Measurements from ENCODE around the gene MAS1L. TPM values are rescaled to one million over a fixed set of nuclear protein-coding genes. Genes with fewer than 3 reads are reported as not detected.

Gene MAS1L, protein sequence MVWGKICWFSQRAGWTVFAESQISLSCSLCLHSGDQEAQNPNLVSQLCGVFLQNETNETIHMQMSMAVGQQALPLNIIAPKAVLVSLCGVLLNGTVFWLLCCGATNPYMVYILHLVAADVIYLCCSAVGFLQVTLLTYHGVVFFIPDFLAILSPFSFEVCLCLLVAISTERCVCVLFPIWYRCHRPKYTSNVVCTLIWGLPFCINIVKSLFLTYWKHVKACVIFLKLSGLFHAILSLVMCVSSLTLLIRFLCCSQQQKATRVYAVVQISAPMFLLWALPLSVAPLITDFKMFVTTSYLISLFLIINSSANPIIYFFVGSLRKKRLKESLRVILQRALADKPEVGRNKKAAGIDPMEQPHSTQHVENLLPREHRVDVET
- polyA plus RNA-seq (ENCODE audit: insufficient read length in 4 of 4): not detected

DNA sequence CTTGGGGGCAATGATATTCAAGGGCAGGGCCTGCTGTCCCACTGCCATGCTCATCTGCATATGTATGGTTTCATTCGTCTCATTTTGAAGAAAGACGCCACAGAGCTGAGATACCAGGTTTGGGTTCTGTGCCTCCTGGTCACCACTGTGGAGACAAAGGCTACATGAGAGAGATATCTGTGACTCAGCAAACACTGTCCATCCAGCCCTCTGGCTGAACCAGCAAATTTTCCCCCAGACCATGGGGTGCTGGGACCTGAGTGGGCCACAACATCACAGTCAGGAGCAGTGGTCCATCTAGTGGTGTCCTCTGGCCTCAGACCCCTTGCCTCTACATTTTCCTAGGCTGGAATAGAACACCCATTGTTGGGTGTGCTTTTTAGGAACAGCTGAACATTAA, at the start of gene MAS1L:
Gene MAS1L, minus strand, starts transcription at position 297 of the 400 bp plus-strand sequence. Its CDS starts 54 bp downstream, at position 243.
- DNase-seq (ENCODE audit: low read depth in 4 of 4, low spot score in 3 of 4): no peak

DNA sequence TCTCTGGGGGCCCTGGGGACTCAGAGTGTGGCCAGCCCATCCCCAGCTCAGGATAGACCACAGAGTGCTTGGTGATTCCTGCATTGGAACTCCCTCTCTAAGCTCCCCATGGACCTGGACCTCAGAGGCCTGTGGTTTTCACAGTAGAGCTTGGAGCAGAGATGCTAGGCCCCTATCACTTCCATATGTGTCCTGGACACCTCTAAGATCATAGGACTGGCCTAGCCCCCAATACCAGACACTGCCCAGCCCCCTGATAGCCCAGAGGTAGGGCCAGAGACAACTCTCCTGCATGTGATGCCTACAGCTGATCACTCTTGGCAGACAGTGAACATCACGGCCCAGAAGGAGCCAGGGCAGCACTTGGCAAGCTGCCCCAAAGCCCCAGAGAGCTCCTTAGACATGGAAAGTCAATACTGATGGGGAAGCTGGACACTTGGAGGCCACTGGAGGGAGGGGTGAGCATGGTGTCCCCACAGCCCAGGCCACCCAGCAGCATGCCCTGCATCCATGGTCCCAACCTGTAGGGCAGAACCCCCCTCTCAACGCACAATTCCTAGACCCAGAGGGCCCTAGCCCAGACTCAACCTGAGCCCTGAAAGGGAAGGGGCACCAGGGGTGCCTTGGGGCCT, 44.7 kb upstream of the MAS1L start:
- no peak for DNase-seq (ENCODE audit: low read depth in 4 of 4, low spot score in 3 of 4)

DNA sequence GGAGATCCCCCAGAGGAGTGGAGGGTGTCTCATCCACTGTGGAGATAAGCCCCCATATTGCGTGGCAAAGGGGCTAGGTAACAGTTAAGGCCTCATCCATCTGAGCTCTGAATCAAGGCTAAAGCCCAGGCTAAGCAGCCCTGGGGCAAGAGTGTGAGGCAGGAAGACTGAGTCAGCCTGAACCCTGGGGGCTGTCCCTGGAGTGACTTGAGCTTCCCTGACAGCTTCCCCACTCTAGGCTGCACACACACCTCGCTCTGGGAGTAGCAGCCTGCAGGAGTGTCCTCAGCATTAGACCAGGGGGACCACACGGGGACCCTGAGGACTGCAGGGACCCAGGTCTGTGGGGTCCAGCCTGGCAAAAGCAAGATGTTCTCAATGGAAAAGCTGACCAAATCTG, 43.9 kb upstream of the MAS1L start:
- DNase-seq (ENCODE audit: low read depth in 4 of 4, low spot score in 3 of 4): no peak

DNA sequence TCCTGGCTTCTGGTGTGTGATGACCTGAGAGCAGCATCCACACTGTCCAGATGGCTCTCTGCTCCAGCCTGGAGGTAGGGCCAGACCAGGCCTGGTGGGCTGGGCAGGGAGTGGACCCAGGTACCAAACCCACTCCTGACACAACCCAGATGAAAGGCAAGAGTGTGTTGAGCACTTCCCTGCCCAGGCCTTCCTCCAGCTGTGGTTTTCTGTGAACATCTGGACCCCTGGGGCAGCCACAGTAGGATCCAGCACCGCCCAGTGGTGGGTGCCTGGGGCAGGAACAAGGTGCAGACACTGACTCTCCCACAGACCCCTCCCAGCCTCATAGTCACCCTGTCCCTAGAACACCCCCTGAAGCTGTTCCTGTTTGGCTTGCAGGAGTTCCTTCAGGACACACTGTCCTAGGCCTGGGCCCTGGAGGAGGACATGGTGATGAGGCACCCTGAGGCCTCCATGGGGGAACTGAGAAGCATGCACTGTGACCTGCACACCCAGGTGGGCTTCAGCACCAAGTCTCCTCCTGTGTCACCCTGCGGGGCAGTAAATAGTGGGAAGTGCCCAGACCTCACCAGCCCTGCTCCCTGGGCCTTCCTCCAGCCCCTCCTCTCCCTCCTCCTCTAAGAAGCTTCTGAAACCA, 43.0 kb upstream of the MAS1L start:
- DNase-seq (ENCODE audit: low read depth in 4 of 4, low spot score in 3 of 4): no peak

DNA sequence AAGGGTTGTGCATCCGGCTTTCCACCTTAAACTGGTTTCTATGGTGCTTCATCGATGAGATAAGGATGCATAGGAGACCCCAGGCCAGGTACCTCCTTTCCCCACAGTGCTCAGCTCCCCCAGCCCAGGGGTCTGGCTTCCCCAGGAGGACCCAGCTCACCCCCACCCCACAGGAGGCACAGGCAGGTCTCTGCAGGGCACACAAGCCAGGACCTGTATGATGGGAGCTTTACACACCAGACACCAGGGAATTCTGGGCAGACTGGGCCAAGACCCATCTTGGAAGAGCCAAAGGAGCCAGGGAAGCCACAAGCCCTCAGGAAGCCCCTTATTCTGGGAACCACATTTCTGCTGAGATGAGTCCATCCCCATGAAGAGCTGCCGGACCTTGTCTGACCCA, 42.2 kb upstream of the MAS1L start:
- DNase-seq (ENCODE audit: low read depth in 4 of 4, low spot score in 3 of 4): no peak

DNA sequence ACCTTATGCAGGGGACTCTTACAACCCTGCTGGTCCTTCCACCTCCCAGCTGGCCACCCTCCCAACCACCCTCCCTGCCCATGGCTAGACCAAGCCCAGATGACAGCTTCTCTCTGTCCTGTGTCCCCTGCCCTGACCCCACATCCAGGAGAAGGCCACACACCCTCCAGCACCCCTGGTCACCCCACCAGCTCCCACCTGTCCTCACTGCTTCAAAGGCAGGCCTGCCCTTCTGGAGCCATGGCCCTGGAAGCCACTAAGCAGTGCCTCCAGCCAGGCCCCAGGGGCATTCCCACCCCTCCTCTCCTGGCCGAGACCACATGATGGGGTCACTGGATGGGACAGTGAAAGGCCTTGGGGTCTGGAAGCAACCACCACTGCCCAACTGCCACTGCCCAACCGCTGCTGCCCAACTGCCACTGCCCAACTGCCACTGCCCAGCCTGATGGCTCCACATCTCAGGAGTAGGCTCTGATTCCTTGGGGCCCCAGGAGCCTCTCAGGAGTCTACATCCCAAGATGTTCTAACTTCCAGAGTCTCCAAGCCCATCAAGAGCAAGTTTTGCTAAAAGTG, 41.3 kb upstream of the MAS1L start:
- DNase-seq (ENCODE audit: low read depth in 4 of 4, low spot score in 3 of 4): no peak

DNA sequence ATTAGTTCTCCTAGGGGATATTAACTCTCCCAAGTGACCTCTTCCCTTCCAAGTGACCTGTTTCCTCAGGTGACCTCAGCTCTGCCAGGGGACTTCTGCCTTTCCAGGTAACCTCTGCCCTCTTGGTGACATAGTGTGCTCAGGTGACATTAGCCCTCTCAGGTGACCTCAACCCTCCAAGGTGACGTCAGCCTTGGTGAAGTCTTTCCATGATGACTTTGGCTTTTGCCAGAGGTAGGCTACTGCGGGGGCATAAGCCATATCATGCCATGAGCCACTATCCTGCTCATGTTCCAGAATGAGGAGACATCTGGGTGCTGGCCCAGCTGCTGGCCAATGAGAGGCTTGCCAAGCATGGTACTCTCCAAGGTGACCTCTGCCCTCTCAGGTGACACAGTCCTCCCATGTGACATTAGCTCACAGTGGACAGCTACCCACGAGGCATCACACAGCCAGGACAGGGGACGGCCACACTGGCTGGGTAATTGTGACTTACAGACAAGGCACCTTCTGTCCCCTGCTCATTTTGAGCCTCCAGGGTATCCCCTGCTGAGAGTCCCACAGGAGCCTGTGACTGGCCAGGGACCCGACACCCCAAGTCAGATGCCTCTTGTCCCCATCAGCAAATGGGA, 40.7 kb upstream of the MAS1L start:
- DNase-seq (ENCODE audit: low read depth in 4 of 4, low spot score in 3 of 4): no peak

DNA sequence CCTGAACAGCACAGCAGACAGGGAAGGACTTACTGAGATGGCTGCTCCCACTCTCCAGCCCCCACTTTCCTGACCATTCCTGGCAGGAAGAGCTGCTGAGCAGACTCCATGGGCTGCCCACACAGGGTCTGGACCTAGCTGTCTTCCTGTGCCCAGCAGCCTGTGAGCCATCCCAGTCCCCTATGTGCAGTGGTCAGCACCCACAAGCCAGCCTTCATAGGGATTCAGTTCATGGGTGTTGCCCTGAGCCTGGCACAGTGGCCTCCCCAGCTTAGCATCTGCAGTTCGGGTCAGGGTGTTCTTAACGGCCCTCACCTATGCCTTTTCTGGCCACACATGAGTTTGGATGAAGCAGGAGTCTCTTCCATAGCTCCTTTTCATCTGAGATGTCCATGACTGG, 39.8 kb upstream of the MAS1L start:
- no peak for DNase-seq (ENCODE audit: low read depth in 4 of 4, low spot score in 3 of 4)

DNA sequence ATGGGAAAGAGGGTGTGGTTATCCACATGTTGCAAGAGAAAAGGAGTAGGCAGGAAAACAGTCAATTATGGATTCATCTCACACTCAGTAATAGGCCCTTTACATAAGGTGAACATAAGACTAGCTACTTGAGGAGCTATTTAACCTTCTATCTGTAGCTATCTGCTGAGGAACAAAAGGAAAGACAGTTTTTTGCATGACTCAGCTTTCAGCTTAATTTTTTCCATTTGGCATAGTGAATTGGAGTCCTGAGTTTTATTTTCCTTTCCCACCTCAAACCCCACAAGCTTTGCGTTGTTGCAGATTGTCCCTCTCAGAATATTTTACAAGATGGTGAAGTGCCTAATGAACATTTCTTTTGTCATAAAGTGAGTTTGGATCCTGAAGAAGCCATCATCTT, 39.4 kb upstream of the MAS1L start:
- DNase-seq (ENCODE audit: low read depth in 4 of 4, low spot score in 3 of 4): no peak

DNA sequence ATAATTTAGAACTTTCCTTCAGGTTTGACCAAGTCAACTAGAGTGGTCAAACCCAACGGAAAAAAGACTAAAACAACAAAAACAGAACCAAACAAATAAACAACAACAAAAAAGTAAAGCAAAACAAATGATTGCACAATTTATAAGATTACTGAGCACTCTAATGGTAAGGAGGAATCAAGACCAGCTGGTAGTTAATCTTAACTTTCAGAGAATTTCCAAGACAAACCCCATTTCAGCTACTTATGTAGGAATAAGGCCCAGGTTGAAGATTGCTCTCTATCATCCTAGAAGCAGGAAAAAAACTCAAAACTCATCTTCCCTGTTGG, 37.5 kb upstream of the MAS1L start:
- no peak for DNase-seq (ENCODE audit: low read depth in 4 of 4, low spot score in 3 of 4)

DNA sequence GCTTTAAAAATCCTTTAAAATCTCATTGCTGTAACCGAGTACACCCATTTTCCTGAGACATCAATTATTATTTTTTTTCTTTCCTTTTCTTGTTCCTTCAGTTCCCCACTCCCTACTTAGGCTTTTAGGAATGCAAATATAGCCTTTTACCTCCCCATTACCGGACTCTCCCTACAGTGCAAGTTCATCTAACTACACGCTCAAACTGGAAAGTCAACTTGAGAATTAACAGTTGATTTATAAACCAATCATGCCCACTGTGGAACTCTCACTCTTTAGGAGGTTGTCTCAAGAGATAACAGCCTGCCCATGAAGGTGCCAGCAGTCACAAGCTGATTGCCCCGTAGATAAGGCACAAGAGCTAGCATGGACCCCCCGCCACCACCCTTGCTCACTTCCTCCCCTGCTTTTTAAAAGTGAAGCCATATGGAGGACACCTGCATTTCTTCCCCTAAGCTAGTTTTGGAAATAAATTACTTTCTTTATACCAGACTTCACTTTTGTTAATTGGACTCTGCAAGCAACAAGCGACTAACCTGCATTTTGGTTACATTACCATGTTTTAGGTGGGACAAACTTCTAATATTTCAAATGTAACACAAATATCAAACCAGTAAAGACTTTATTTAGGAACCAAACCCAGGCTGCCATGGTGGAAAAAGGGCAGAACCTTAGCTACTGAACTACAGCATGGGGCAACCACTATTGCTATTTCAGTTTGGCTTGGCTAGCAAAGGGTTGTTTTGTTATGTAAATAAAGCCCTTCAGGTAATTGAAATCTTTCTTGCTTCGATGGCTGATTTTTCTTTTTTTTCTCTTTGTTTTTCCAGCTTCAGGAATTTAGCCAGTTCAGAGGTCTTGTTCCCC, 36.9 kb upstream of the MAS1L start:
- DNase-seq (ENCODE audit: low read depth in 4 of 4, low spot score in 3 of 4): peak in 1 of 4 donors; percentile 3

DNA sequence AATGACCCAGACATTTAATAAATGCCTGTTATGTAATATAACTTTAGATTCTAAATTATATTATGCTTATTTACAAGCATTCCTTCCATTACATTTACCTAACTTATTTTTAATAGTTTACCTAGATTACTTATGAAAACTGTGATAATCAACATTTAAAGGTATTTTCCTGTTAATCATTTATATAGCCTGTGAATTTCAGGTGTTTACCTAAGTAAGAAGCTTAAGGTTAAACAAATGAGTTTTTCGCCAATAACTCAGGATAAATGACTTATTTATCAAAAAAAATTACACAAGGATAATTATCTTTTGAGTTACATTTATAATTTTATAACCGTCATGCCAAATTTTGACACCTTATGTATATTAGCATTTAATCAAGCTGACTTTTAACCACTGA, 36.3 kb upstream of the MAS1L start:
- no peak for DNase-seq (ENCODE audit: low read depth in 4 of 4, low spot score in 3 of 4)

DNA sequence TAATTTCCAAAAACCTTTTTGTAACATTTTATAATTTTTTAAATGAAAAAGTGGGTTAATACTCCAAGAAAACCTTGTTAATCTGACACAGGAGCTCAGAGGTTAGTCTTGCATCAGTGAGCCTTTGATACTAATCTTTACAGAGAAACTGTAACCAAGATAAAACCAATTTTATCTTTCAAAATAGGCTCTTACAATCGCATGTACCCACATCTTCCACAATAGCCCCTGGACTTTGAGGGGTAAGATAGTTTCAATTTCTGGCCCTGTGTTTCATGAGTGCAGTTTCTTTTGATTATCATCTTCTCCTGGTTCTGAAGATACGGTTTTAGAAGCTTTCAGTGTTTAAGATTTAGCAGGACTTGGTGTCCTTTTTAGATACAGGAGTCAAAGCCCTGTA, 34.5 kb upstream of the MAS1L start:
- DNase-seq (ENCODE audit: low read depth in 4 of 4, low spot score in 3 of 4): no peak

DNA sequence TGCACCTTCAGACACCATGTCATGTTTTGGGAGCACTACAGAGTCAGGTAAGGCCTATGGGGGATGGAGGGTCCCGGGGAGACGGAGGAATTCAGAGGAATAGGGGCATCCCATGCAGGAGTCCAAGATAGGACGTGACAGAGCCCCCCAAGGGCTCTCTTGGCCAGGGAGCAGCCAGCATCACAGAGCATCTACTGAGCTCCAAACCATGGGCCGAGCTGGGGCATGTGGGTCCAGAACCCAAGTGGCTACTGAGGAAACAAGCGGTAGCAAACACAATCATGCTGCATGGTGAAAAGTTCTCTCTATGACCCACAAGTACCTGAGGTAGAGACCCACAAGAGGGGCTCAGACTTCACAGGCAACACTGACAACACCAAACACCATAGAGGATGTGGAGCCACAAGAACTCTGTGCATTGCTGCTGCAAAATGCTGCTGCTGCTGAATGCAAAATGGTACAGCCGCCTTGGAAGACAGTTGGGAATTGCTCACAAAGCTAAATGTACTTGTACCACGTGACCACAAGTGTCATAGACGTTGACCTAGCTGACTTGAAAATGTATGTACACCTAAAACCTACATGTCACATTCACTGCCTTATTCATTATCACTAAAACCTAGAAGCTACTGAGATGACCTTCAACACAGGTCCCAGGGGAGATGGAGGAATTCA, 33.4 kb upstream of the MAS1L start:
- DNase-seq (ENCODE audit: low read depth in 4 of 4, low spot score in 3 of 4): no peak

DNA sequence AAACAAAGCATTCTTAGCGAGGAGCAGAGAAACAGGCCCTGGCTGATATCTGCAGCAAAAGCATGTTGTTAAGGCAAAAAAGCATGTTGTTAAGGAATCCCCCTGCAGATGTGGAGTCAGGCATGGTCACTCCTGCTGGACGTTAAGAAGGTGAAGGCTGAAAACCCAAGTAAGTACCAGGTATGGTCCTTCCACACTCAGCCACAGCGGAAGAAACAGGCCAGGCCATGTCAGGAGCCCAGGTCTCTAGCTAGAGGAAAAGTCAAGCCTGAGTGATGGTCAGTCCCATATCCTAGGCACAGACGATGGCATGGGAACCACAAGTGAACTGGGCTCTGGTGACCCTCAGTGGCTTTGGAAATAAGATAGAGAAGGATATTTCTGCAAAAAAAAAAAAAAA, 32.5 kb upstream of the MAS1L start:
- no peak for DNase-seq (ENCODE audit: low read depth in 4 of 4, low spot score in 3 of 4)

DNA sequence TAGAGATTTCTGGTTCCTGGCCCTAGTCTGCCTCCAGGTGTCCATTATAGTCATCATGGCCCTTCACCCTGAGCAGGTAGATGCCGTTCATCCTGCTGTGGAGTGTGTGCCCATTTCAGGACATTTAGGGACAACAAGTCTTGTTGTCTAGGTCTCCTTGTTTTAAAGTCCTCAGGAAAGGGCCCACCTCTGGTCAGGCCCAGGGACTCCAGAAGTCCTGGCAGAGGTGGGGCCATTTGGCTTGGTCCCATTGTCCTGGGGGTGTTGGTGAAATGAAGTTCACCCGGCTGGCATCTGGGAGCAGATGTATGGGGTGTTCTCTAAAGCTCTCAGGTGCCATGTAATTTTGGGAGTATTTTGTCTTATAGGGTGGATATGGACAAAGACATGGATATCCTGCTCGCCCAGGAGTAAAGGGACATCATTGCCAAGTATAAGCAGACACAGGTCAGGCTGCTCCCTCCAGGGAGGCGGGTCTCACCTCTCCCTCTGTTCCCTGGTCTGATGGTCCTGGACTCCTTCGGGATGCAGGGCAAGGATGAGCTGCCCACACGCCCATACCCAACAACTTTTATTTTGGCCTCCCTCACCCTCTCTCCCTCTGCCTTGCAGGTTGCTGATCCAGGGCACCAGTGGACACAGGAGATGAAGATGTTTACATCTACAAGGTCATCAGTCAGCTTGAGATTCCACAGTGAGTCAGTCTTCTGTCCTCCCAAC, 31.7 kb upstream of the MAS1L start:
- DNase-seq (ENCODE audit: low read depth in 4 of 4, low spot score in 3 of 4): no peak

DNA sequence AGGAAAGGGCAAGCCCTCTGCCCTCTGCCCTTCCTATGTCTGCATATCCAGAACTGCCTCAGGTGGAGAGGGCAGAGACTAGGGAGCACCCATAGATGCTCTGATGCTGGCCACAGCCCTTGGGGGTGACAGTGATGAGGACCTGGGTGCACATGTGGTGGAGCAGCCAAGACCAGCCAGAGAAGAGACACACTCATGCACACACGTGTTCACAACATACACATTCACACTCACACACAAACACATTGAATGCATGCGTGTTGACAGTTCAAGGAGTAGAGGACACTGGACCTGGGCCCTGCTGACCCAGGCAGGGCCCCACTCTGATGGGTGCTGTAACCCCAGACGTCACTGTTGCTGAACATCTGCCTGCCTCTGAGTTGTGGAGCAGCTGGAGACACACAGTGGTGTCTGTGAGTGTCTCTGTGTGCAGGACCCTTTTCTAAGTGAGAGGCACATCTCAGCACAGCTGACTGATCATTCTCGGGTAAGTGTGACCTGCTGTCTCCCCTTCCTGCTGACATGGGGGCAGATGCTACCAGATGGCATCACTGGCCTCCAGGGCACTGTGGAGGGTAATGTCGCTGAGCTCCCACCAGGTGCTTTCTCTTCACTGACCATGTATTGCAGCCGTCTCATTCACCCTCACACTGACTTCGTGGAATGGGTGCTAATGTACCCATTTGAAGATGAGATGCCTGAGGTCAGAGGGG, 30.1 kb upstream of the MAS1L start:
- no peak for DNase-seq (ENCODE audit: low read depth in 4 of 4, low spot score in 3 of 4)

DNA sequence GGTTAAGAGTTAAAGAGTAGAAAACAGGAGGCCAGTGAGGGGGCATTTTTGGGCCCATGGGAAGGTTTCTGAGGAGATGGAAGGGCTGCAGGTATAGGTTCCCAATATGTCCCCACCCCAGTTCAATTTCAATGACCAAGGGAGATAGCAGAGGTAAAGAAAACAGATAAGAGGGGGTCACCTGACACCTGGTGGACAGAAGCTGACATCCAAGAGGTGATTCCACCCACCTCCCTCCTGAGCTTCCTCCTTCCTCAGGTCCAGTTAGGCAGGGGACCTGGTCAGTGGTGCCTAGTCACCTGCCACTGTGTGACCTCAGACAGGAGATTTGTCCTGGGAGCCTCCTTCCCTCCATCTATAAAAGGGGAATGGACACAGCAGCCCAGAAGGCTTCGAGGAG, 29.5 kb upstream of the MAS1L start:
- DNase-seq (ENCODE audit: low read depth in 4 of 4, low spot score in 3 of 4): no peak

Measured in right renal pelvis (tissue), 4 donors.